Testis (tissue), 3 donors: Measurements from ENCODE around the gene SERTM2. TPM values are rescaled to one million over a fixed set of nuclear protein-coding genes. Genes with fewer than 3 reads are reported as not detected.

Experiments
- DNase-seq: peaks from one replicate; pipeline ENCODE4 v3.0.0-alpha.2; 2019
- H3K27ac ChIP-seq, 2 donors: fragments of 200-600 bp; sonication (generic); one replicate each; pipeline ENCODE4 v1.5.1; 2019
- H3K27me3 ChIP-seq: fragments of 200-600 bp; sonication (generic); one replicate; pipeline ENCODE4 v1.5.1; 2019
- H3K36me3 ChIP-seq: fragments of 200-600 bp; sonication (generic); one replicate; pipeline ENCODE4 v1.5.1; 2017; ENCODE audit warnings: low read depth; ENCODE audit errors: missing control alignments
- H3K4me1 ChIP-seq: fragments of 200-600 bp; sonication (generic); one replicate; pipeline ENCODE4 v1.5.1; 2019
- H3K4me3 ChIP-seq, 2 donors: fragments of 200-600 bp; sonication (generic); one replicate each; pipeline ENCODE4 v1.5.1; 2017 to 2019
- H3K9me3 ChIP-seq: fragments of 200-600 bp; sonication (generic); one replicate; pipeline ENCODE4 v1.5.1; 2017
- POLR2A ChIP-seq: fragments of 450-650 bp; IDR thresholded peaks from one replicate; pipeline ENCODE4 v1.6.1; 2017; ENCODE audit warnings: antibody characterized with exemption, mild to moderate bottlenecking, moderate library complexity
- WGBS, 2 donors: methylation state at CpG; one replicate each; pipeline ENCODE4 v1.1.5; 2018; 5-methylcytosine and 5-hydroxymethylcytosine counted together
- intact Hi-C: fragments of 100-400 bp; cut with DNase I; formaldehyde crosslinking; loops from one replicate; pipeline ENCODE4 v1.15.1; 2023; ENCODE audit warnings: low total_unique reads
- polyA plus RNA-seq: library from polyadenylated mRNA; stranded (reverse); fragments of 350-450 nt; fragmentation: Illumina TruSeq; extraction: RNeasy Lipid Tissue Mini Kit (QIAGEN cat#74804); gene quantifications from one replicate; pipeline ENCODE4 v1.2.3, GENCODE V29; 2014; ENCODE audit warnings: low read depth, low replicate concordance; ENCODE audit not compliant: insufficient read depth
- total RNA-seq, 2 donors: library from RNA; depleted of rRNA; stranded (reverse); fragments of >200 nt; gene quantifications; one replicate each; pipeline ENCODE4 v1.2.3, GENCODE V29; 2016
- TF ChIP-seq, protein P1 (sequence below), 3 experiments: fragments of 450-650 bp in 2 of 3; fragments of 200-600 bp in 1 of 3; sonication (generic) in 1 of 3; IDR thresholded peaks; one replicate each; pipeline ENCODE4 v1.5.1; 2016 to 2019; ENCODE audit warnings: antibody characterized with exemption in 3 of 3, mild to moderate bottlenecking in 2 of 3, moderate library complexity in 1 of 3

The SERTM2 gene
- total and polyA plus RNA-seq, 3 donors from 2014 or later, result 0.06 to 2.3 TPM; not detected in 1

- 36 to 45% methylated on average over 2 of the region's 2 CpGs for WGBS, 2 donors
- DNase-seq, result no peak
- intact Hi-C loops, result no loop called here
- Histone ChIP-seq H3K36me3 (no peaks in the 10 kb centered on the region), H3K27me3 (no peaks in the 10 kb centered on the region), H3K4me1 (no peaks in the 10 kb centered on the region), H3K4me3 (no peak overlapping the region), H3K9me3 (no peaks in the 10 kb centered on the region), H3K27ac (no peak overlapping the region)
- TF ChIP-seq, protein P1, sequence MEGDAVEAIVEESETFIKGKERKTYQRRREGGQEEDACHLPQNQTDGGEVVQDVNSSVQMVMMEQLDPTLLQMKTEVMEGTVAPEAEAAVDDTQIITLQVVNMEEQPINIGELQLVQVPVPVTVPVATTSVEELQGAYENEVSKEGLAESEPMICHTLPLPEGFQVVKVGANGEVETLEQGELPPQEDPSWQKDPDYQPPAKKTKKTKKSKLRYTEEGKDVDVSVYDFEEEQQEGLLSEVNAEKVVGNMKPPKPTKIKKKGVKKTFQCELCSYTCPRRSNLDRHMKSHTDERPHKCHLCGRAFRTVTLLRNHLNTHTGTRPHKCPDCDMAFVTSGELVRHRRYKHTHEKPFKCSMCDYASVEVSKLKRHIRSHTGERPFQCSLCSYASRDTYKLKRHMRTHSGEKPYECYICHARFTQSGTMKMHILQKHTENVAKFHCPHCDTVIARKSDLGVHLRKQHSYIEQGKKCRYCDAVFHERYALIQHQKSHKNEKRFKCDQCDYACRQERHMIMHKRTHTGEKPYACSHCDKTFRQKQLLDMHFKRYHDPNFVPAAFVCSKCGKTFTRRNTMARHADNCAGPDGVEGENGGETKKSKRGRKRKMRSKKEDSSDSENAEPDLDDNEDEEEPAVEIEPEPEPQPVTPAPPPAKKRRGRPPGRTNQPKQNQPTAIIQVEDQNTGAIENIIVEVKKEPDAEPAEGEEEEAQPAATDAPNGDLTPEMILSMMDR (IDR thresholded peaks at IDR 0.05), result no peak
- no peak for TF ChIP-seq POLR2A
Observed at GRCh38 chrX:111503485-111503993, 7.9 kb upstream of the SERTM2 start.

GRCh38 chrX:111504941-111505340 is 6.5 kb upstream of the SERTM2 start:
- Histone ChIP-seq H3K27me3 (no peaks in the 10 kb centered on the region), H3K27ac (no peak overlapping the region), H3K36me3 (no peaks in the 10 kb centered on the region), H3K4me1 (no peaks in the 10 kb centered on the region), H3K4me3 (no peak overlapping the region), H3K9me3 (no peaks in the 10 kb centered on the region)
- intact Hi-C loops, result no loop called here
- WGBS, 2 donors, result 73 to 81% methylated on average over 6 of the region's 6 CpGs
- DNase-seq, result no peak
- TF ChIP-seq, protein P1 (IDR thresholded peaks at IDR 0.05), result no peak
- no peak for TF ChIP-seq POLR2A

DNA sequence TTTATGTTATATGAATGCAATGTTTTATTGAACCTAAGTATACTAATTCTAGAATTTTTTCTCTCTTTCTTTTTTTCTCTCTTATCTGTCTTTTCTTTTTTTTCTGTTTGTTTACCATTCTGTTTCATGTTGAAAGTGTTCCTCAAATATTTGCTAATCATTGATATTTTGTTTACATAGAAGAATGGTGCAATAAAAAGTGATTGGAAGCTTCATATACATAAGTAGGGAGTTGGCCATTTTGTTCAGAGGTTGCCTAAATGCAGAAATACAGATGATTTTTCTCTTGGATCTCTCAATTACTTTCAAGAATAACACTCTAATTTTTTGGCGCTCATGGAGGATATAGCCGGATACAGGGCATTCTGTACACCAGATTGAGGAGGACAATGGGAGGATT is 5.7 kb upstream of the SERTM2 start:
- no peaks in the 10 kb centered on the region for H3K4me1 ChIP-seq
- intact Hi-C loops, result no loop called here
- 91 to 95% methylated on average over 2 of the region's 2 CpGs for WGBS, 2 donors
- H3K36me3 ChIP-seq, result no peaks in the 10 kb centered on the region
- DNase-seq, result no peak
- H3K27ac ChIP-seq, result no peak overlapping the region
- no peak for TF ChIP-seq POLR2A
- TF ChIP-seq, protein P1 (IDR thresholded peaks at IDR 0.05), result no peak
- no peaks in the 10 kb centered on the region for H3K9me3 ChIP-seq
- no peak overlapping the region for H3K4me3 ChIP-seq
- H3K27me3 ChIP-seq, result no peaks in the 10 kb centered on the region

DNA sequence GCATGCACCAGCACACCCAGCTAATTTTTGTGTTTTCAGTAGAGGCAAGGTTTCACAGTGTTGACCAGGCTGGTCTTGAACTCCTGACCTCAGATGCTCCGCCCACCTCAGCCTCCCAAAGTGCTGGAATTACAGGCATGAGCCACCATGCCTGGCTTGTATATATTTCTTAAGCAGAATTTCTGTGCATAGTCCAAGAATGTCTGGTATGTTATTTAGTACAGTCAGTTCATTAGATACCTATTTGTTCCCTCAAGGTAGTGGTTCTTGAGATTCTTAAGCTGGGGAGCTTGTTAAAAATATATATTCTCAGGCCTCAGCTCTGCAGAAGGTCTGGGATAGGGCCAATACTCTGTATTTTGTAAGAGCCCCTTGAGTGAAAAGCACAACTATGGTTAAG is 4.6 kb upstream of the SERTM2 start:
- DNase-seq, result no peak
- WGBS, 2 donors, result 100% methylated on average over 1 of the region's 1 CpG; no CpG with 5 or more reads in 1 of the 2 donors
- no peak overlapping the region for H3K4me3 ChIP-seq
- TF ChIP-seq, protein P1 (IDR thresholded peaks at IDR 0.05), result no peak
- no peak for TF ChIP-seq POLR2A
- H3K27ac ChIP-seq, result no peak overlapping the region
- intact Hi-C loops, result no loop called here
- no peaks in the 10 kb centered on the region for H3K27me3 ChIP-seq
- H3K9me3 ChIP-seq, result no peaks in the 10 kb centered on the region
- H3K4me1 ChIP-seq, result no peaks in the 10 kb centered on the region
- no peaks in the 10 kb centered on the region for H3K36me3 ChIP-seq

GRCh38 chrX:111507933-111508332 is 3.5 kb upstream of the SERTM2 start:
- H3K36me3 ChIP-seq, result no peaks in the 10 kb centered on the region
- TF ChIP-seq POLR2A, result no peak
- TF ChIP-seq, protein P1 (IDR thresholded peaks at IDR 0.05), result no peak
- no peak for DNase-seq
- no peak overlapping the region for H3K4me3 ChIP-seq
- H3K27ac ChIP-seq, result no peak overlapping the region
- no peaks in the 10 kb centered on the region for H3K4me1 ChIP-seq
- H3K9me3 ChIP-seq, result no peaks in the 10 kb centered on the region
- H3K27me3 ChIP-seq, result no peaks in the 10 kb centered on the region
- intact Hi-C loops, result no loop called here
